Measurements from ENCODE around the gene GALNTL6. TPM values are rescaled to one million over a fixed set of nuclear protein-coding genes. Genes with fewer than 3 reads are reported as not detected.

GALNTL6 gene
- total and polyA plus RNA-seq, 2 of the 4 experiments (the other 2 are of a cell fraction) = under 0.01 TPM; not detected in 1

- CTCF ChIA-PET = no interaction called here
Observed at GRCh38 chr4:172169871-172170270, 356.7 kb downstream of the GALNTL6 start.

More at GRCh38 chr4:172169871-172170270, 356.7 kb downstream of the GALNTL6 start:
- H2AK5ac ChIP-seq (ENCODE audit: low read depth, low read length) = no peak overlapping the region
- peak overlapping the region; percentile 75; the same call in 1 of the 2 replicates for H3K27ac ChIP-seq (ENCODE audit: insufficient read depth, low read length)
- peaks cover 2% of the 10 kb centered on the region; the same call in 1 of the 2 replicates for H3K9me3 ChIP-seq (ENCODE audit: control insufficient read depth, insufficient read depth, low read length)
- H3K4me2 ChIP-seq (ENCODE audit: low read depth, low read length) = no peak overlapping the region
- POLR2A ChIA-PET (ENCODE audit: unreplicated experiment) = no interaction called here
- H2AFZ ChIP-seq (replicated peaks; ENCODE audit: low read length, poor library complexity) = no peak overlapping the region
- no peak overlapping the region for H2BK15ac ChIP-seq (ENCODE audit: low read depth, low read length)
- WGBS, 2 experiments (ENCODE audit: extremely low coverage in 2 of 2, insufficient read length in 1 of 2) = no CpG with 5 or more reads among the region's 1 CpG
- H4K8ac ChIP-seq (ENCODE audit: low read depth in 2 of 2, low read length in 2 of 2) = peak overlapping the region; percentile 42 to 74; a peak in 3 of 4 replicates
- H2BK5ac ChIP-seq (ENCODE audit: low read depth, low read length, poor library complexity, severe bottlenecking) = peak overlapping the region; percentile 21
- no peak for TF ChIP-seq ELK1 (IDR thresholded peaks at IDR 0.05; ENCODE audit: borderline replicate concordance, low read depth, low read length)
- no peak for TF ChIP-seq RAD21 (IDR thresholded peaks at IDR 0.05; ENCODE audit: low read length)
- TF ChIP-seq, protein P1, sequence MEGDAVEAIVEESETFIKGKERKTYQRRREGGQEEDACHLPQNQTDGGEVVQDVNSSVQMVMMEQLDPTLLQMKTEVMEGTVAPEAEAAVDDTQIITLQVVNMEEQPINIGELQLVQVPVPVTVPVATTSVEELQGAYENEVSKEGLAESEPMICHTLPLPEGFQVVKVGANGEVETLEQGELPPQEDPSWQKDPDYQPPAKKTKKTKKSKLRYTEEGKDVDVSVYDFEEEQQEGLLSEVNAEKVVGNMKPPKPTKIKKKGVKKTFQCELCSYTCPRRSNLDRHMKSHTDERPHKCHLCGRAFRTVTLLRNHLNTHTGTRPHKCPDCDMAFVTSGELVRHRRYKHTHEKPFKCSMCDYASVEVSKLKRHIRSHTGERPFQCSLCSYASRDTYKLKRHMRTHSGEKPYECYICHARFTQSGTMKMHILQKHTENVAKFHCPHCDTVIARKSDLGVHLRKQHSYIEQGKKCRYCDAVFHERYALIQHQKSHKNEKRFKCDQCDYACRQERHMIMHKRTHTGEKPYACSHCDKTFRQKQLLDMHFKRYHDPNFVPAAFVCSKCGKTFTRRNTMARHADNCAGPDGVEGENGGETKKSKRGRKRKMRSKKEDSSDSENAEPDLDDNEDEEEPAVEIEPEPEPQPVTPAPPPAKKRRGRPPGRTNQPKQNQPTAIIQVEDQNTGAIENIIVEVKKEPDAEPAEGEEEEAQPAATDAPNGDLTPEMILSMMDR (conservative IDR thresholded peaks at IDR 0.05; ENCODE audit: low read depth, low read length) = no peak
- TF ChIP-seq MAFK (IDR thresholded peaks at IDR 0.05; ENCODE audit: low read depth, low read length) = no peak
- no peak overlapping the region; the same call in 1 of the 2 replicates for H3K18ac ChIP-seq (ENCODE audit: low read depth, low read length)
- ATAC-seq (ENCODE audit: low read depth) (no peak), DNase-seq (peak; percentile 11)
- H3K4me3 ChIP-seq (ENCODE audit: insufficient read depth, low read depth, low read length) = no peak overlapping the region
- in situ Hi-C loops (cut with MboI; ENCODE audit: low sequenced_read_pairs) (no loop called here), dilution Hi-C loops (cut with HindIII; ENCODE audit: low sequenced_read_pairs, unreplicated experiment) (no loop called here), intact Hi-C loops (cut with micrococcal nuclease) (no loop called here)
- H2AK9ac ChIP-seq (replicated peaks; ENCODE audit: low read depth, low read length, poor library complexity) = no peak overlapping the region
- no peak overlapping the region for H3K9ac ChIP-seq (ENCODE audit: low read depth, low read length)
- H3K14ac ChIP-seq (replicated peaks; ENCODE audit: low read depth, low read length) = no peak overlapping the region
- no peaks in the 10 kb centered on the region for H4K20me1 ChIP-seq (ENCODE audit: insufficient read depth, low read length)
- no peaks in the 10 kb centered on the region for H3K79me1 ChIP-seq (ENCODE audit: low read depth in 1 of 2, low read length in 2 of 2)
- no TSS peak for BruUV-seq (replicated peaks)
- H3K36me3 ChIP-seq (ENCODE audit: control insufficient read depth, insufficient read depth, low read length) = no peaks in the 10 kb centered on the region
- no peak overlapping the region for H3K56ac ChIP-seq (ENCODE audit: extremely low read depth, insufficient read depth, low read length)
- no peaks in the 10 kb centered on the region for H3K9me1 ChIP-seq (ENCODE audit: insufficient read depth, low read length)
- H2BK20ac ChIP-seq (ENCODE audit: low read depth, low read length) = peak overlapping the region; percentile 76
- no peaks in the 10 kb centered on the region for H3K27me3 ChIP-seq (ENCODE audit: control insufficient read depth, insufficient read depth, low read length)
- no peaks in the 10 kb centered on the region for H3K4me1 ChIP-seq (ENCODE audit: control insufficient read depth, insufficient read depth, low read length)
- no peak overlapping the region for H4K5ac ChIP-seq (ENCODE audit: low read depth, low read length)
- H4K91ac ChIP-seq (ENCODE audit: insufficient read depth, low read depth, low read length) = peak overlapping the region; percentile 32; the same call in 1 of the 2 replicates
- H3K23ac ChIP-seq (ENCODE audit: low read depth, low read length) = no peak overlapping the region
- H3K4ac ChIP-seq (ENCODE audit: low read depth, low read length) = peak overlapping the region; percentile 56; the same call in 1 of the 2 replicates
- H2BK120ac ChIP-seq (ENCODE audit: low read depth, low read length) = peak overlapping the region; percentile 40; the same call in 1 of the 2 replicates
